GM12878 (cell line): Measurements from ENCODE around the gene PTPRD. TPM values are rescaled to one million over a fixed set of nuclear protein-coding genes. Genes with fewer than 3 reads are reported as not detected.

Experiments used
- ATAC-seq: fragments of 200-7000 bp; cut with Tn5 transposase; 3 replicates; pipeline ENCODE4 v1.9.1; 2020; ENCODE audit warnings: mild to moderate bottlenecking, moderate library complexity
- BruUV-seq: library from RNA; stranded (reverse); fragments of 400-500 nt; replicated peaks from 2 replicates; lab custom pipeline; 2021; lab: Mats Ljungman, UMichigan
- CTCF ChIA-PET: fragments of 300-600 bp; sonication (Branson Sonifier 250); formaldehyde crosslinking; extraction: SDS; loops from one replicate; lab custom pipeline; 2021; ENCODE audit warnings: inconsistent platforms; lab: Yijun Ruan, JAX
- POLR2A ChIA-PET: fragments of 350-600 bp; formaldehyde crosslinking; extraction: SDS; loops from one replicate; lab custom pipeline; 2021; ENCODE audit warnings: inconsistent platforms; lab: Charles Lee
- RAD21 ChIA-PET: fragments of 300-600 bp; sonication (Branson Sonifier 250); formaldehyde crosslinking; loops from one replicate; lab custom pipeline; 2023; ENCODE audit warnings: antibody characterized with exemption; ENCODE audit not compliant: unreplicated experiment; lab: Charles Lee
- SMC1A ChIA-PET: fragments of 300-600 bp; sonication (Branson Sonifier 250); formaldehyde crosslinking; loops from one replicate; lab custom pipeline; 2023; ENCODE audit not compliant: unreplicated experiment, uncharacterized antibody; lab: Charles Lee
- DNase-seq: peaks from one replicate; pipeline ENCODE4 v3.0.0-alpha.2; 2011; ENCODE audit warnings: low read depth, low spot score
- FAIRE-seq: peaks from 3 replicates; lab custom pipeline; 2011; peaks lifted over from hg19 to GRCh38; lab: Jason Lieb, UNC
- H2AFZ ChIP-seq: 2 replicates; pipeline ENCODE4 v1.6.0; 2011; ENCODE audit warnings: low read depth, low read length, control low read depth; ENCODE audit not compliant: control insufficient read depth
- H3K27ac ChIP-seq: 2 replicates; pipeline ENCODE4 v1.5.1; 2011; ENCODE audit warnings: control low read depth; ENCODE audit not compliant: control insufficient read depth, insufficient read depth
- H3K27me3 ChIP-seq, 2 experiments: replicated peaks in 1 of 2; 2 replicates each; pipeline versions ENCODE4 v1.6.0 to v1.6.1; 2011; ENCODE audit warnings: low read length in 1 of 2; ENCODE audit not compliant: control insufficient read depth in 2 of 2, insufficient read depth in 2 of 2
- H3K36me3 ChIP-seq, 2 experiments: 2 replicates each; pipeline ENCODE4 v1.5.1; 2011; ENCODE audit warnings: low read length in 1 of 2; ENCODE audit not compliant: control insufficient read depth in 2 of 2, insufficient read depth in 2 of 2
- H3K4me1 ChIP-seq: 2 replicates; pipeline ENCODE4 v1.6.1; 2011; ENCODE audit warnings: mild to moderate bottlenecking, low read length, moderate library complexity, mixed read lengths; ENCODE audit not compliant: control insufficient read depth, insufficient read depth
- H3K4me2 ChIP-seq: 2 replicates; pipeline ENCODE4 v1.6.0; 2011; ENCODE audit warnings: control low read depth; ENCODE audit not compliant: control insufficient read depth, insufficient read depth
- H3K4me3 ChIP-seq: fragments of 200-600 bp; sonication (generic); 2 replicates; pipeline ENCODE4 v1.5.1; 2016
- H3K79me2 ChIP-seq: 2 replicates; pipeline ENCODE4 v1.6.0; 2011; ENCODE audit warnings: low read length; ENCODE audit not compliant: control insufficient read depth, insufficient read depth
- H3K9ac ChIP-seq: 2 replicates; pipeline ENCODE4 v1.8.0; 2011; ENCODE audit warnings: low read length, control low read depth, mixed read lengths; ENCODE audit not compliant: control insufficient read depth, insufficient read depth
- H3K9me3 ChIP-seq: replicated peaks from 3 replicates; pipeline ENCODE4 v1.5.1; 2011; ENCODE audit warnings: mild to moderate bottlenecking, low read length; ENCODE audit not compliant: control insufficient read depth, insufficient read depth
- H4K20me1 ChIP-seq: 2 replicates; pipeline ENCODE4 v1.6.0; 2011; ENCODE audit not compliant: control insufficient read depth, insufficient read depth
- CEBPB ChIP-seq, 2 experiments: fragments of 150-350 bp in 1 of 2; IDR thresholded peaks; 2 replicates each; pipeline ENCODE4 v1.6.1; 2012 to 2014; ENCODE audit warnings: low read depth in 2 of 2, low read length in 2 of 2, borderline replicate concordance in 1 of 2, inconsistent platforms in 1 of 2
- CREB1 ChIP-seq: IDR thresholded peaks from 2 replicates; pipeline ENCODE4 v1.6.1; 2012; ENCODE audit warnings: low read depth, mild to moderate bottlenecking, inconsistent platforms
- EZH2 ChIP-seq: IDR thresholded peaks from 2 replicates; pipeline ENCODE4 v1.6.1; 2012; ENCODE audit warnings: low read depth, mild to moderate bottlenecking, control low read depth, inconsistent platforms, low read length, borderline replicate concordance; ENCODE audit not compliant: control insufficient read depth
- GATAD2B ChIP-seq: fragments of 450-650 bp; conservative IDR thresholded peaks from 2 replicates; pipeline ENCODE4 v1.6.1; 2017; ENCODE audit warnings: low read depth, mild to moderate bottlenecking, moderate library complexity
- JUNB ChIP-seq: IDR thresholded peaks from 2 replicates; pipeline ENCODE4 v1.6.1; 2016; ENCODE audit warnings: antibody characterized with exemption, mild to moderate bottlenecking
- LARP7 ChIP-seq: fragments of 450-650 bp; IDR thresholded peaks from 2 replicates; pipeline ENCODE4 v1.6.1; 2017; ENCODE audit warnings: mild to moderate bottlenecking
- PAX8 ChIP-seq: fragments of 450-650 bp; IDR thresholded peaks from 2 replicates; pipeline ENCODE4 v1.6.1; 2017; ENCODE audit warnings: mild to moderate bottlenecking, moderate library complexity
- WGBS: methylation state at CpG from one replicate; pipeline ENCODE4 v1.1.6; 2016; ENCODE audit warnings: low lambda C conversion rate; ENCODE audit not compliant: insufficient replicate concordance, insufficient coverage; ENCODE audit errors: missing lambda C conversion rate; 5-methylcytosine and 5-hydroxymethylcytosine counted together
- in situ Hi-C: fragments of 300-500 bp; cut with MboI; formaldehyde crosslinking; loops from 9 replicates; pipeline ENCODE4 v1.14.3; 2018; ENCODE audit warnings: mixed read lengths
- intact Hi-C: fragments of 100-400 bp; cut with micrococcal nuclease; formaldehyde crosslinking; loops from one replicate; pipeline ENCODE4 v1.14.2; 2022; ENCODE audit not compliant: unreplicated experiment
- polyA plus RNA-seq, 11 experiments: library from polyadenylated mRNA; depleted of rRNA in 4 of 11; unstranded in 6 of 11; stranded (reverse) in 5 of 11; fragments of >200 nt; fragmentation: Nextera tagmentation in 4 of 11; fragmentation: Illumina TruSeq in 1 of 11; extraction: Ambion mirVana in 4 of 11; extraction: Trizol in 1 of 11; gene quantifications; 1 replicate in 1 of 11; 2 replicates in 10 of 11; pipeline versions ENCODE4 v1.2.1 to v1.2.3, GENCODE V29; 2011 to 2016; ENCODE audit warnings: inconsistent platforms in 2 of 11, missing spikeins in 2 of 11, low read depth in 1 of 11
- total RNA-seq, 4 experiments: library from RNA; depleted of rRNA in 3 of 4; stranded (reverse); fragments of >200 nt in 3 of 4; fragmentation: Illumina TruSeq in 1 of 4; extraction: Trizol in 1 of 4; gene quantifications; 2 replicates each; pipeline versions ENCODE4 v1.2.1 to v1.2.3, GENCODE V29; 2013 to 2021
- TF ChIP-seq, protein P1 (sequence below): IDR thresholded peaks from 2 replicates; pipeline ENCODE4 v1.6.1; 2011; ENCODE audit warnings: low read depth, low read length, improper control_type of control experiment, borderline replicate concordance

Gene PTPRD
- total and polyA plus RNA-seq, 10 of the 15 experiments (the other 5 are each of a cell fraction or from before 2014, with no cell fraction given) = under 0.01 to 0.05 (median 0.01) TPM; not detected in 7

DNA sequence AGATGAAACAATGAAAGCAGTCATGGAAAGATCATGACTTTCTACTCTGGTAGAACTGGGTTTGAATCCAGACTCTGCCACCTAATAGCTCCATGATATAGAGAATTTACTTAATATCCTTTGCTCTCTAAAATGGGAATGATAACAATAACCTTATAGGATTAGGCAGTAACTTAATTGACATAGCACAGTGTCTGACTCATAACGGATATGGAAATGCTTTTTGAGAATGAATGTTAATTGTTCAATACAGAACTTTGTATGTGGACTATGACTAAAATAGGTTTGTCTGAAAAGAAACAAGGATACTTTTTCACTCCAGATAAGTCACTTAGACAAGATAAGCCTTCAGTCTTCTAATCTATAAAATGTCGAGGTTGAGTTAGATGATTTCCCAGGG lies 330.7 kb downstream of the PTPRD start:
- H3K9ac ChIP-seq = no peak overlapping the region
- TF ChIP-seq LARP7 (no peak), CEBPB (IDR thresholded peaks at IDR 0.05; ENCODE audit: borderline replicate concordance in 1 of 2, low read depth in 2 of 2, low read length in 2 of 2) (no peak), JUNB (no peak), PAX8 (no peak), CREB1 (no peak), GATAD2B (no peak), EZH2 (no peak)
- TF ChIP-seq, protein P1, sequence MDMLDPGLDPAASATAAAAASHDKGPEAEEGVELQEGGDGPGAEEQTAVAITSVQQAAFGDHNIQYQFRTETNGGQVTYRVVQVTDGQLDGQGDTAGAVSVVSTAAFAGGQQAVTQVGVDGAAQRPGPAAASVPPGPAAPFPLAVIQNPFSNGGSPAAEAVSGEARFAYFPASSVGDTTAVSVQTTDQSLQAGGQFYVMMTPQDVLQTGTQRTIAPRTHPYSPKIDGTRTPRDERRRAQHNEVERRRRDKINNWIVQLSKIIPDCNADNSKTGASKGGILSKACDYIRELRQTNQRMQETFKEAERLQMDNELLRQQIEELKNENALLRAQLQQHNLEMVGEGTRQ = no peak
- TF ChIP-seq, all 136 proteins: peak for 0
- RAD21 ChIA-PET = no interaction called here
- H3K4me3 ChIP-seq = no peak overlapping the region
- DNase-seq (no peak), FAIRE-seq (no peak), ATAC-seq (no peak)
- SMC1A ChIA-PET = no interaction called here
- H4K20me1 ChIP-seq = no peaks in the 10 kb centered on the region
- no peak overlapping the region for H2AFZ ChIP-seq
- BruUV-seq = no TSS peak
- intact Hi-C loops = no loop called here
- in situ Hi-C loops = no loop called here
- H3K9me3 ChIP-seq = no peaks in the 10 kb centered on the region
- POLR2A ChIA-PET = interaction anchor here (0.7 kb wide), 1 partner anchor 1438 kb away, joined by 3 read pairs; no protein-coding TSS in a partner anchor
- H3K4me1 ChIP-seq = no peaks in the 10 kb centered on the region
- no peak overlapping the region for H3K27ac ChIP-seq
- no peaks in the 10 kb centered on the region for H3K36me3 ChIP-seq
- WGBS = 2% methylated on average over 2 of the region's 2 CpGs
- H3K27me3 ChIP-seq = no peaks in the 10 kb centered on the region
- no peaks in the 10 kb centered on the region for H3K79me2 ChIP-seq
- CTCF ChIA-PET = interaction anchor here (1.0 to 1.5 kb wide), 3 partner anchors 27 to 244 kb away, joined by 3 read pairs; no protein-coding TSS in a partner anchor
- H3K4me2 ChIP-seq = no peak overlapping the region
